ENCODE results near the gene GALNT11. TPM values are rescaled to one million over a fixed set of nuclear protein-coding genes. Genes with fewer than 3 reads are reported as not detected.

The GALNT11 gene
- total and polyA plus RNA-seq, 12 donors: 13.2 to 28.4 (median 21.7) TPM

GRCh38 chr7:152046531-152046930 lies 21.1 kb downstream of the GALNT11 start:
- ATAC-seq (no peak), DNase-seq (no peak)
- Histone ChIP-seq H3K4me1 (peaks cover 0 to 18% (median 4%) of the 10 kb centered on the region in 9 donors), H3K27me3 (no peaks in the 10 kb centered on the region), H3K27ac (no peak overlapping the region), H3K36me3 (no peaks in the 10 kb centered on the region), H3K9me3 (peaks cover 0 to 55% (median 20%) of the 10 kb centered on the region in 11 donors), H3K4me3 (no peak overlapping the region)
- intact Hi-C loops (cut with DNase I): no loop called here
- no peak for TF ChIP-seq CTCF (IDR thresholded peaks at IDR 0.05)

- H3K4me3 ChIP-seq: no peak overlapping the region
- H3K36me3 ChIP-seq: no peaks in the 10 kb centered on the region
- H3K27me3 ChIP-seq: no peaks in the 10 kb centered on the region
- peaks cover 0 to 15% (median 4%) of the 10 kb centered on the region in 9 donors for H3K4me1 ChIP-seq
- 96 to 98% methylated on average over 2 of the region's 2 CpGs for WGBS, 2 donors
- H3K9me3 ChIP-seq: peaks cover 0 to 55% (median 20%) of the 10 kb centered on the region in 11 donors
- no peak overlapping the region for H3K27ac ChIP-seq
- intact Hi-C loops (cut with DNase I): no loop called here
- ATAC-seq (no peak), DNase-seq (no peak)
- TF ChIP-seq CTCF (IDR thresholded peaks at IDR 0.05): no peak
Measured at GRCh38 chr7:152048051-152048450, 22.6 kb downstream of the GALNT11 start.

GRCh38 chr7:152050547-152050971 lies 25.1 kb downstream of the GALNT11 start:
- ATAC-seq: no peak
- no peak for DNase-seq
- Histone ChIP-seq H3K4me1 (peaks cover 0 to 16% (median 11%) of the 10 kb centered on the region in 9 donors), H3K27ac (no peak overlapping the region), H3K9me3 (peaks cover 0 to 35% (median 12%) of the 10 kb centered on the region in 11 donors), H3K36me3 (no peaks in the 10 kb centered on the region), H3K4me3 (no peak overlapping the region), H3K27me3 (no peaks in the 10 kb centered on the region)
- intact Hi-C loops (cut with DNase I): no loop called here
- TF ChIP-seq CTCF (IDR thresholded peaks at IDR 0.05): no peak
- WGBS, 2 donors: 72 to 74% methylated on average over 4 of the region's 4 CpGs

- H3K27me3 ChIP-seq: no peaks in the 10 kb centered on the region
- no peaks in the 10 kb centered on the region for H3K36me3 ChIP-seq
- DNase-seq (no peak), ATAC-seq (no peak)
- no peak overlapping the region for H3K4me3 ChIP-seq
- TF ChIP-seq CTCF (IDR thresholded peaks at IDR 0.05): no peak
- H3K27ac ChIP-seq: no peak overlapping the region
- peaks cover 0 to 21% (median 5%) of the 10 kb centered on the region in 11 donors for H3K9me3 ChIP-seq
- intact Hi-C loops (cut with DNase I): no loop called here
- H3K4me1 ChIP-seq: peaks cover 0 to 16% (median 11%) of the 10 kb centered on the region in 9 donors
- 97 to 99% methylated on average over 3 of the region's 3 CpGs for WGBS, 2 donors
Measured at GRCh38 chr7:152051968-152052367, 26.5 kb downstream of the GALNT11 start.
